LNCaP clone FGC (cell line): ENCODE data around the gene MYL7.

Experiments
- DNase-seq: peaks from one replicate; pipeline ENCODE4 v3.0.0-alpha.2; 2011; ENCODE audit warnings: low read depth
- H3K4me3 ChIP-seq: 2 replicates; pipeline ENCODE4 v1.5.1; 2011; ENCODE audit warnings: mild to moderate bottlenecking, low read depth, low read length, control low read depth
- CTCF ChIP-seq: IDR thresholded peaks from 2 replicates; pipeline ENCODE4 v1.5.1; 2012; ENCODE audit warnings: mild to moderate bottlenecking; ENCODE audit not compliant: control insufficient read depth, insufficient read depth; ENCODE audit errors: extremely low read depth

The MYL7 gene

GRCh38 chr7:44097064-44097932 is 43.8 kb downstream of the MYL7 start:
- no peak overlapping the region for H3K4me3 ChIP-seq
- no peak for DNase-seq
- no peak for TF ChIP-seq CTCF

- no peak for TF ChIP-seq CTCF
- H3K4me3 ChIP-seq: no peak overlapping the region
These were observed 44.7 kb downstream of the MYL7 start for GRCh38 chr7:44096326-44096881.

GRCh38 chr7:44095781-44096180 is 45.4 kb downstream of the MYL7 start:
- no peak overlapping the region for H3K4me3 ChIP-seq
- no peak for DNase-seq
- TF ChIP-seq CTCF: no peak

More at GRCh38 chr7:44096326-44096881, 44.7 kb downstream of the MYL7 start:
- no peak for DNase-seq

GRCh38 chr7:44094883-44095592 is 46.1 kb downstream of the MYL7 start:
- no peak for TF ChIP-seq CTCF
- DNase-seq: peak; percentile 8
- no peak overlapping the region for H3K4me3 ChIP-seq

- H3K4me3 ChIP-seq: no peak overlapping the region
- TF ChIP-seq CTCF: no peak
- no peak for DNase-seq
These were observed 46.8 kb downstream of the MYL7 start for GRCh38 chr7:44094365-44094764.

GRCh38 chr7:44093102-44093641 is 48.0 kb downstream of the MYL7 start:
- no peak overlapping the region for H3K4me3 ChIP-seq
- DNase-seq: no peak
- no peak for TF ChIP-seq CTCF
